WERI-Rb-1 (cell line): ENCODE data around the gene U2SURP.

Experiments
- DNase-seq: peaks from one replicate; pipeline ENCODE4 v3.0.0-alpha.2; 2020
- H3K27ac ChIP-seq: fragments of 250-450 bp; sonication (Bioruptor Pico); 2 replicates; pipeline ENCODE4 v1.5.1; 2020; ENCODE audit warnings: mild to moderate bottlenecking, moderate library complexity
- H3K27me3 ChIP-seq: fragments of 250-450 bp; sonication (Bioruptor Pico); 2 replicates; pipeline ENCODE4 v1.5.1; 2021; ENCODE audit warnings: mild to moderate bottlenecking, low read depth, moderate library complexity; ENCODE audit not compliant: insufficient read depth, severe bottlenecking
- H3K36me3 ChIP-seq: fragments of 250-450 bp; sonication (Bioruptor Pico); 2 replicates; pipeline ENCODE4 v1.5.1; 2020; ENCODE audit warnings: mild to moderate bottlenecking, moderate library complexity
- H3K4me3 ChIP-seq: 2 replicates; pipeline ENCODE4 v1.5.1; 2011; ENCODE audit warnings: low read depth, mild to moderate bottlenecking, control low read depth, low read length
- H3K9me3 ChIP-seq: fragments of 250-450 bp; sonication (Bioruptor Pico); 2 replicates; pipeline ENCODE4 v1.5.1; 2021; ENCODE audit warnings: mild to moderate bottlenecking, moderate library complexity; ENCODE audit not compliant: severe bottlenecking
- TF ChIP-seq, protein P1 (sequence below): IDR thresholded peaks from 2 replicates; pipeline ENCODE4 v1.5.1; 2011; ENCODE audit warnings: low read depth, mild to moderate bottlenecking, control low read depth, inconsistent platforms, low read length

Gene U2SURP

DNA sequence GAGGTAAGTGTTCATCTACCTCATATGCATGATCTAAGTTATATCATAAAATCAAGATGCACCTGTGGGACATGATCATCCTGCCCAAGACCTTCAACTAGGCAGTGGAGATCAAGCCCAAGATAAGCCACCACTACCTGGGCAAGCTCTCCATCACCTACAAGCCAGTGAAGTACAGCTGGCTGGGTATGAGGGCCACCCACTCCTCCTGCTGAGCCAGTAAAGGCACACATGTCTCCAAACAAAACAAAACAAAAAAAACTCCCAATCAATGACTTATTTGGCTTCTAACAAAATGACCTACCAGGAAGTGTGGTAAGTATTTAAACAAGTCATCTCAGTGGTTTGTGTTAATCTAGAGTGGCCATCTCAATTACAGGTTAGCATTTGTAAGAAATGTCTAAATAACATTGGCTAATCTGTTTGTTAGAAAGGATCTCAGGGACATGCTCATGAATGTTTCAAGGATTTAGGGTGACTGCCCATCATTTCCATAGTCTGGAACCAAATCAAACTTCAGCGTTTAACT lies 41.0 kb upstream of the U2SURP start:
- H3K27me3 ChIP-seq = no peaks in the 10 kb centered on the region
- no peak overlapping the region for H3K27ac ChIP-seq
- H3K4me3 ChIP-seq = no peak overlapping the region
- peaks cover 5% of the 10 kb centered on the region for H3K9me3 ChIP-seq
- H3K36me3 ChIP-seq = no peaks in the 10 kb centered on the region; the same call in 1 of the 2 replicates
- TF ChIP-seq, protein P1, sequence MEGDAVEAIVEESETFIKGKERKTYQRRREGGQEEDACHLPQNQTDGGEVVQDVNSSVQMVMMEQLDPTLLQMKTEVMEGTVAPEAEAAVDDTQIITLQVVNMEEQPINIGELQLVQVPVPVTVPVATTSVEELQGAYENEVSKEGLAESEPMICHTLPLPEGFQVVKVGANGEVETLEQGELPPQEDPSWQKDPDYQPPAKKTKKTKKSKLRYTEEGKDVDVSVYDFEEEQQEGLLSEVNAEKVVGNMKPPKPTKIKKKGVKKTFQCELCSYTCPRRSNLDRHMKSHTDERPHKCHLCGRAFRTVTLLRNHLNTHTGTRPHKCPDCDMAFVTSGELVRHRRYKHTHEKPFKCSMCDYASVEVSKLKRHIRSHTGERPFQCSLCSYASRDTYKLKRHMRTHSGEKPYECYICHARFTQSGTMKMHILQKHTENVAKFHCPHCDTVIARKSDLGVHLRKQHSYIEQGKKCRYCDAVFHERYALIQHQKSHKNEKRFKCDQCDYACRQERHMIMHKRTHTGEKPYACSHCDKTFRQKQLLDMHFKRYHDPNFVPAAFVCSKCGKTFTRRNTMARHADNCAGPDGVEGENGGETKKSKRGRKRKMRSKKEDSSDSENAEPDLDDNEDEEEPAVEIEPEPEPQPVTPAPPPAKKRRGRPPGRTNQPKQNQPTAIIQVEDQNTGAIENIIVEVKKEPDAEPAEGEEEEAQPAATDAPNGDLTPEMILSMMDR = no peak
- no peak for DNase-seq

DNA sequence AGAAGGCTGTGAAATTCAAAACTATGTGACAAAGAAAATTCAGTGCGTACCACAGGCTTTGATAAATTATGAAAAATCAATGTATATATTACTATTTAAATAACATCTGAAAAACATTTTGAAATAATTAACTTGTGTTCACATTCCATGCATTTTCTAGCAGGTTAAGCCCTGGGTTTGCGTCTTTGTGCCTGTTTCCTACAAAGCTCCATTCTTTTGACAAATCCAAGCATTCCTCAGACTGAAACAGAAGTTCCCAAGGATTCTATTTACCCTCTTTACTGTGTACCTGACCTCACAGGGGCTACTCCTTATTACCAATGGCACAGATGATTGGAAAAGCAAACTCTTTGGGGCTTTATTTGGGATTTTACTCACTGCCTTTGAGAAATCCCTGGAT lies 39.8 kb upstream of the U2SURP start:
- Histone ChIP-seq H3K36me3 (no peaks in the 10 kb centered on the region; the same call in 1 of the 2 replicates), H3K27me3 (no peaks in the 10 kb centered on the region), H3K9me3 (peaks cover 5% of the 10 kb centered on the region), H3K4me3 (no peak overlapping the region), H3K27ac (no peak overlapping the region)
- DNase-seq = no peak
- TF ChIP-seq, protein P1 = no peak

GRCh38 chr3:142962175-142962519 lies 39.2 kb upstream of the U2SURP start:
- Histone ChIP-seq H3K27ac (no peak overlapping the region), H3K9me3 (peaks cover 5% of the 10 kb centered on the region), H3K4me3 (no peak overlapping the region), H3K27me3 (no peaks in the 10 kb centered on the region), H3K36me3 (no peaks in the 10 kb centered on the region; the same call in 1 of the 2 replicates)
- DNase-seq = no peak
- TF ChIP-seq, protein P1 = no peak

GRCh38 chr3:142962520-142963233 lies 38.7 kb upstream of the U2SURP start:
- Histone ChIP-seq H3K27ac (peak overlapping the region; percentile 84; the same call in 1 of the 2 replicates), H3K9me3 (peaks cover 5% of the 10 kb centered on the region), H3K36me3 (no peaks in the 10 kb centered on the region; the same call in 1 of the 2 replicates), H3K4me3 (peak overlapping the region; percentile 73), H3K27me3 (no peaks in the 10 kb centered on the region)
- DNase-seq = peak; percentile 17
- TF ChIP-seq, protein P1 = no peak

- peaks cover 5% of the 10 kb centered on the region for H3K9me3 ChIP-seq
- DNase-seq = peak; percentile 18
- peak overlapping the region; percentile 73 for H3K4me3 ChIP-seq
- TF ChIP-seq, protein P1 = no peak
- H3K27me3 ChIP-seq = no peaks in the 10 kb centered on the region
- no peaks in the 10 kb centered on the region; the same call in 1 of the 2 replicates for H3K36me3 ChIP-seq
- H3K27ac ChIP-seq = peak overlapping the region; percentile 84
Observed at GRCh38 chr3:142963234-142963515, 38.2 kb upstream of the U2SURP start.
